GM18867 (cell line): ENCODE results near the gene EPHA3.
A peak's percentile ranks its signal among the peaks of the same experiment; 100 is the strongest.

Experiments
- ATAC-seq: cut with Tn5 transposase; IDR thresholded peaks from one replicate; pipeline ENCODE4 v1.9.1; 2021; ENCODE audit warnings: mild to moderate bottlenecking, moderate library complexity; ENCODE audit not compliant: unreplicated experiment

Gene EPHA3

DNA sequence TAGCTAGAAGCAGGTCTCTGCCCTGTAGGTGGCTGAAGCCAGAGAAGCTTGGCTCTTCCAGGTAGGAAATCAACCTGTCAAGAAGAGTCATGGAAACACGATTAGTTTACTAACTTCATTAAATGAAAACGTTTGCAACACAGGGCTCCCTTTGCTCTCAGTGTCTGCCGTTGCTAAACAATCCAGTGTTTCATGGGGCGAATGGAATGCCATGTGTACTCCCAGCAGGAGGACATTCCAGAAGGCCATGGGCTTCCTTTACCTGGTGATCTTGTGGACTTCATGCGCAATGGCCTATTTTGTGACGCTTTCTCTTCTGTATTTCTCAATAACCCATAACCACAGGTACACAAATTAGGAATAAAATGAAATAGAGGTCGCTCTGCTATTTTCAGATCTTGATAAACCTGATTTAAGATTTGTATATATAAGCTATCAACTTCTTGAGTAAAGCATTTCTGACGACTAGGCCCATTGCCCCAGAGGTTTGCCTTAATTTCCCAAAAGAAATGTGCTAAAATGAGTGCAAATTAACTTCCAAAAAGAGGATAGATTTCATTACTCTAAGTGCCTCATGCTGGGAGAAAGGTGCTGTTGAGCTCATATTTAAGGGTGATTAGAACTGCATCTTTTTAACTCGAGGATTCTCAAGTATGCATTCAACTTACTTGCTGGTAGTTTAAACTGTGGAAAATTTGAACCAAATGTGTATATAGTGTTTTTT, 171.0 kb downstream of the EPHA3 start:
- ATAC-seq = no peak

- ATAC-seq = no peak
Observed at GRCh38 chr3:89280301-89280700, 172.9 kb downstream of the EPHA3 start.

GRCh38 chr3:89280822-89281365, 173.5 kb downstream of the EPHA3 start:
- no peak for ATAC-seq

DNA sequence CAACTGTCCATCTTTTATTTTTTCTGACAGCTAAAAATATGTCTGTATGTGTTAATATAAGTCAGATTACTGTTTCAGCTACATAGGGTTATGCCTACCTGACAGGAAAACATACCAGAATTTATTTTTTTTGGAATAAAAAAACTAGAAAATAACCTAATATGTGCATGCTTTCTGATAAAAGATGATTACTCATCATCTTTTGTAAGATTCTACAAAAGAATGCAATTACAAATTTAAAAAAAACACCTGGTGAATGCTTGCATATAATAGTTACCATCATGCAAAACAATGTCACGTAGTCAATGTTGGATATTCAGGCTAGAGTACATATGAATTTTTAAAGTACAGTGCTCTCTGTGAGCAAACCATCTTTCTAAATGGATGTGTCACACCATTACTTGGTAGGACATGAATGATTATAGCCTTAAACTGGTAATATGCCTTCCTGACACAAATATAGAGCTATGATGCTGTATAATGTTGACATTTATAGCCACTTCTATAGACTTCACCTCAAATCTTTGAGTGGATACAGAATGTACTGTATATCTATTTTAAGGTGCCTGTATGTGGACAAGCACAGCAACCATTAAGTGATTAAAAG, 180.6 kb downstream of the EPHA3 start:
- no peak for ATAC-seq

- no peak for ATAC-seq
Observed at GRCh38 chr3:89289574-89290190, 182.3 kb downstream of the EPHA3 start.

DNA sequence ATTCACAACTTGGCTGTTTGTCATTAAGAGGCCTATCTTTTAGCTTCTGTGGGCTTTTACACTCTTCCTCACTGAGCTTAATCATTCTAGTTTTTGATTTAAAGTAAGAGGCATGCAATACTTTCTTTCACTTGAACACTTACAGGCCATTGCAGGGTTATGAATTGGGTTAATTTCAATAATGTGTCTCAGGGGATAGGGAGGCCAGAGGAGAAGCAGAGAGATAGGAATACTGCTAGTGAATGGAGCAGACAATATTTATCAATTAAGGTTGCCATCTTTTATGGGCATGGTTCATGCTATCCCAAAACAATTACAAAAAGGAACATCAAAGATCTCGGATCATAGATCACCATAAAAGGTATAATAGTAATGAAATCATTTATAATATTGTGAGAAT, 189.8 kb downstream of the EPHA3 start:
- ATAC-seq = no peak

DNA sequence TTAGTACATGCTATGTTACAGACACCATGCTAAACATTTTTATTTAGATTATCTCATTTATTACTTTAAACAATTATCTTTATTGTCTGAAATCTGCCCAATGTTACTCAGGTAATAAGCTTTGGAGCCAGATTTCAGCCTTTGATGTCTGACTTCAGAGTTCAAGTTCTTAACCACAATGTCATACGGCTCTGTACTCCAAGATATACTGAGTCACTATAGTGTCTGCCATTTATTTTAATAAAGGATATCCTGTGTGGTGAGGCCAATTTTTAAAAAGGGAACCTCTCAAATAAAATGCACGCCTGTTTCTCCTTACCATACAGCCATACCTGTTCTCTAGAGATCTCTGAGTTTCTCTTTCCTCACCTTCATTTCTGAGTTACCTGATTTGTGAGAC, 193.1 kb downstream of the EPHA3 start:
- ATAC-seq = no peak

DNA sequence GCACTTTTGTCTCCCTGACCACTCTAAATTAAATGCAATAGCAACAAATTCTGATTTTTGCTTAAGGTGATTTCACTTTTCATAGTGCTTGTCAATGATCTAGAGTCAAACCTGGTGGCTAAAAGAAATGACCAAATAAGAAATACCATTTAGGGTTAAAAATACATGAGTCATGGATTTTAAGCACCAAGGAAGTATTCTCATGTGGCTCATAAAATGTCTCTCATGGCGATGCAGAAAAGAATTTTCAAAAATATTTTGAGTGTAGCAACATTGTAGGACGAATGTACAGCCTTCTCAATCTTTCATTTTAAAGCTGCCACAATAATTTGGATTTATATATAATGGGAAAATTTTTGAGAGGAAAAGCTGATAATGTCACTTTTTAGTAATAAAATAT, 193.6 kb downstream of the EPHA3 start:
- no peak for ATAC-seq

- no peak for ATAC-seq
Observed at GRCh38 chr3:89303701-89304100, 196.3 kb downstream of the EPHA3 start.

DNA sequence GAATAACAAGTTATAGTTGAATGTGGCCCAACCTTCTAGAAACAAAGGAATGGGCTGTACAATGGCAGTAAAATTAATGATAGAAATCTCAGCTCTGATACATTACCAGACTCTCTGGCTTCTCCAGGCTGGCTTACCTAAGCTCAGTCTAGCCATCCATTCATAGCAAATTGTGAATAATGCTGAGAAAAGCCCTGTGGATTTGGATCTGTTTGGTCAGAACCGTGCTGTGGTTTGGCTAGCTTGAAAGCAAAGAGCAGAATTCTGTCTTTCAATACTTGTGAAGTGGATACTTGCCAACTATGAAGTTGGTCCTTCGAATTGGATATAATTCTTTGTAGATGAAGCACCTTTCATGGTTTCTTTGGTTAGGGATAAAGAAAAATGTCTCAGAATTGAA, 199.1 kb downstream of the EPHA3 start:
- no peak for ATAC-seq

DNA sequence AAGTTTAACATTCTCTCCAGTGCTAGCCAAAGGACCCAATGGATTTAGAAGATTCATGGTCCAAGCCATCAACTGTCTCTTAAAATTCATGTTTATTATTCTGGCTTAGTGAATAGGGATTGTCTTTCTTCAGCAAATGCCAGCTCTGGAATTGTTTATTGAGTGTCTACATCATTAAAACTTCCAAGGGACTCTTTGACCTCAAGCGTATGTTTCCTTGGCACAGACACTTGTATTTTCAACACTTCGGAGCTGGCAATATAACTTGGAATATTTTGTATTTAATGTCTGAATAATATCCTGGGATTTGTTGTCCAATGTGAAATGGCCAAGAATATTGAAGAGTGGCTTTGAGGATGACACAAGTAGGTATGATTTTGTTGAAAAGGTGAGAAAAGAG, 204.2 kb downstream of the EPHA3 start:
- no peak for ATAC-seq

DNA sequence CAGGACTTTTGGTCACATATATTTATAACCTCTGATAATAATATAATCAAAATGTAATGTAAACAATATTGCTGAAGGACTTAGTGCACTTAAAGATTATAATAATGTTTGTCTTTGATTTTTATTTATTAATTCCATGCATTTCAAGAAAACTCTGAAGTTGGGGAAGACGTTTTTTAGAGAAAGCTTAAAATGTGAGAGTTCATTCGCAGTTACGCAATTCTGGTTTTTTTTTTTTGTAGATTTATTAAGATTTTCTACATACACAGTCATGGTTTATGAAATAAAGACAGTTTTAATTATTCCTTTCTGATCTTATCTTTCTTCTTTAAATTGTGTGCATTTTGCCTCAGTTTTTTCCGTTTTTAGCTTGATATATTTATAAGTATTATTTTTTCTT, 204.7 kb downstream of the EPHA3 start:
- no peak for ATAC-seq

GRCh38 chr3:89314454-89315098, 207.2 kb downstream of the EPHA3 start:
- peak; percentile 61 for ATAC-seq

GRCh38 chr3:89315750-89316470, 208.5 kb downstream of the EPHA3 start:
- no peak for ATAC-seq

- no peak for ATAC-seq
Observed at GRCh38 chr3:89320186-89320585, 212.8 kb downstream of the EPHA3 start.

DNA sequence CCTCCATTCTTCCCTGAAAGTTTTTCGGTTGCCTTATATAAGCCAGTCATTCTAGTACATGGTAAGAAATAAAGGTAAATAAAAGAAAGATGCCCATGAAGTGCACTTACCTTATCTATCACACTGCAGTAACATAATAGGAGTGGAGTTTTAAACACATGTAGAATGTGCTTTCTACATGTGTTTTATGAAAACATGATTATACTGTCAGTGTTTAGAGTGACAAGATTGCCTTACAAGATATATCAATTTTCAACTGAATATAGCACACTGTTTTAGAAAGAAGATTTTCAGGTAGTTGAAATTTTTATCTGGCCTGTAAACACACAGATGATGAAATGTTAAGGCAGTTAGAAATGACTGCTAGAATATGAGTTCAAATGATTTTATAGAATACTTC, 219.6 kb downstream of the EPHA3 start:
- no peak for ATAC-seq

DNA sequence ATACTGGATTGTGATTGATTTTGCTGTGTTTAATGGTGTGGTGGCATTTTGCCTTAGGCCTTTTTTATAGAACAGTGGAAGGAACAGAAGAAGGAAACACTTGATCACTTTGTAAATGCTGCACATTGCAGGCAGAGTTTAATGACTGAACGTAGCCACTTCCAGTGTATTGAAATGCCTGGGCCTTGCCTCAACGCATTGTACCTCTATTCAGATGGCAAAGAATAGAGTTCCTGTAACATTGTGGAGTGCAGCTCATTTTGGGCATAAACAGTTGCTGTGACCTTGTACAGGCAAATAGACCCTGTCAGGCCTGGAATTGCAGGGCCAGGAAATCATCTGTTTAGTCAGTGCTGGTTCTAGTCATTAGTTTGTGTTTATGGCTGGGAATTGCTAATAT, 225.0 kb downstream of the EPHA3 start:
- no peak for ATAC-seq

DNA sequence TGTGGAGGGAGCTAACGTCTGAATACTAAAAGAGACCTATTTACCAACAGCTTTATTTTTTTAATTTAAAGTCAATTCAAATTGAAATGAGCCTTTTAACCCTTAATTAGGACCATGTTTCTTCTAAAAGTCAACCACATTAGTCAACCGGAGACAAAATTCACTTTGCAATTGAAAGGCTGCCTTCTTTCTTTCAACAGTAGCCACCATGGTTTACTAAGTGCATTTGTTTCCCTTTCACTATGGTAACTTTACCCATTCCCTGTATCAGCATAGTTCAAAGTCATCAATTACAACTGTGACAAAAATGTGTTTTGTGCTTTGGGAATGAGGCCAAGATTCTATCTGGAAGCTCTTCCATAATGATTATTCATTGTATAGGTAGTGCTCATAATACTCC, 225.4 kb downstream of the EPHA3 start:
- ATAC-seq = no peak

- no peak for ATAC-seq
Observed at GRCh38 chr3:89335693-89336092, 228.3 kb downstream of the EPHA3 start.

- ATAC-seq = no peak
Observed at GRCh38 chr3:89340408-89340807, 233.0 kb downstream of the EPHA3 start.

DNA sequence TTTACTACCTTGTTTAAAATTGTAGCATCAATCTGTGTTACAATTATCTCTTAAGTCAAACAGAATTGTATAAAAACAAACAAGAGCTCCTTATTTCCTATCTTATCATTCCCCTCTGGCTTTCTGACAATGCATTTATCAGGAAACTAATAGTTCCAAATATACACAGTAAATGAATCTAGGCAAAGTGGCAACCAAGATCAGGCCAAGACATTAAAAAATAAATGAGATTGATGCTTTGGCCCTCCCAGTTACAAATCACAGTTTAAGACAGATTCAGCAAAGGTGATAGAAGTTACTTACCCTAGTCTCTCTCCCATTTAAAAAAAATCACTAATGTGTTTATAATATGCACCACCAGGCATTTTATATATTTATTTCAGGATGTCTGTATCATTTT, 236.7 kb downstream of the EPHA3 start:
- no peak for ATAC-seq
